Ectodermal cell (in vitro differentiated cells): ENCODE results near the gene ADTRP.

Source experiments
- H3K27ac ChIP-seq: 2 replicates; pipeline ENCODE4 v1.7.0; 2013; ENCODE audit warnings: mild to moderate bottlenecking, low read depth, low read length; ENCODE audit not compliant: insufficient read depth, poor library complexity, severe bottlenecking
- H3K27me3 ChIP-seq: 2 replicates; pipeline ENCODE4 v1.7.0; 2013; ENCODE audit warnings: mild to moderate bottlenecking, low read length; ENCODE audit not compliant: insufficient read depth, control insufficient read depth, poor library complexity, severe bottlenecking
- H3K36me3 ChIP-seq: one replicate; pipeline ENCODE4 v1.7.0; 2013; ENCODE audit warnings: low read length; ENCODE audit not compliant: control insufficient read depth, insufficient read depth
- H3K4me1 ChIP-seq: one replicate; pipeline ENCODE4 v1.7.0; 2013; ENCODE audit warnings: low read length; ENCODE audit not compliant: control insufficient read depth, insufficient read depth
- H3K4me3 ChIP-seq: 2 replicates; pipeline ENCODE4 v1.7.0; 2013; ENCODE audit warnings: low read depth, low read length, control low read depth; ENCODE audit not compliant: insufficient read depth
- H3K9me3 ChIP-seq: 2 replicates; pipeline ENCODE4 v1.7.0; 2013; ENCODE audit warnings: mild to moderate bottlenecking, low read length, moderate library complexity; ENCODE audit not compliant: control insufficient read depth
- WGBS, 2 experiments: methylation state at CpG; one replicate each; pipeline ENCODE4 v1.1.7; 2013; ENCODE audit warnings: missing lambda C conversion rate in 2 of 2; 5-methylcytosine and 5-hydroxymethylcytosine counted together

The ADTRP gene

GRCh38 chr6:11668455-11668854 lies 110.1 kb downstream of the ADTRP start:
- no peaks in the 10 kb centered on the region for H3K9me3 ChIP-seq
- no peaks in the 10 kb centered on the region for H3K36me3 ChIP-seq
- no peaks in the 10 kb centered on the region for H3K27me3 ChIP-seq
- no peaks in the 10 kb centered on the region for H3K4me1 ChIP-seq
- 91 to 94% methylated on average over 4 of the region's 4 CpGs for WGBS, 2 experiments
- no peak overlapping the region for H3K27ac ChIP-seq
- H3K4me3 ChIP-seq: no peak overlapping the region

DNA sequence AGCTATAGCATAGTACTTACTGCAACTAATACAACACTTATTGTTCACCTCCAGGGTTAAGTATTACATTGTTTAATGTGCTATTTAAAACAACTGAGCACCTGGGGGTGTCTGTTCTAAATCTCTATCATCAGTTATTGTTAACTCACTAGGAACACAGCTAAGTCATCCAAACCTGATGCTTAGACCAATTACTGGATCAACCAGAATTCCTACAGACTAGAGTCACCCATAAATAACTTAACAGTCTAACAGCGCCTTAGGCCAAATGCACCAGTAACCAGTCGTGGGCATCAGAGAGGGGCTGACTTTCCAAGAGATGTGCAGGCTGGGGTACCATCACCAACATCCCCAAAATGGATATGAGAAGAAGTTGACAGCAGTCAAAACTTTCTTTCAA lies 110.7 kb downstream of the ADTRP start:
- 95 to 96% methylated on average over 2 of the region's 2 CpGs for WGBS, 2 experiments
- H3K27ac ChIP-seq: no peak overlapping the region
- no peaks in the 10 kb centered on the region for H3K4me1 ChIP-seq
- no peaks in the 10 kb centered on the region for H3K27me3 ChIP-seq
- H3K36me3 ChIP-seq: no peaks in the 10 kb centered on the region
- H3K4me3 ChIP-seq: no peak overlapping the region
- H3K9me3 ChIP-seq: no peaks in the 10 kb centered on the region

GRCh38 chr6:11665604-11666326 lies 112.8 kb downstream of the ADTRP start:
- Histone ChIP-seq H3K36me3 (no peaks in the 10 kb centered on the region), H3K9me3 (no peaks in the 10 kb centered on the region), H3K4me1 (no peaks in the 10 kb centered on the region), H3K27me3 (no peaks in the 10 kb centered on the region), H3K4me3 (no peak overlapping the region), H3K27ac (no peak overlapping the region)
- WGBS, 2 experiments: 75 to 94% methylated on average over 2 of the region's 2 CpGs
